ENCODE results near the gene PRR33. TPM values are rescaled to one million over a fixed set of nuclear protein-coding genes. Genes with fewer than 3 reads are reported as not detected.

The PRR33 gene
- total RNA-seq, 6 experiments from 2014 or later, result not detected

GRCh38 chr11:1915795-1916131, 24.1 kb upstream of the PRR33 start:
- H3K9me3 ChIP-seq, result no peaks in the 10 kb centered on the region
- H3K36me3 ChIP-seq, result no peaks in the 10 kb centered on the region
- 78% methylated on average over 1 of the region's 2 CpGs for WGBS (ENCODE audit: insufficient coverage, low coverage, low lambda C conversion rate, missing lambda C conversion rate)
- no peaks in the 10 kb centered on the region for H3K27me3 ChIP-seq
- TF ChIP-seq POLR2A (IDR thresholded peaks at IDR 0.05), result no peak
- TF ChIP-seq CTCF (IDR thresholded peaks at IDR 0.05), result no peak
- H3K4me3 ChIP-seq, result no peak overlapping the region
- intact Hi-C loops (cut with DNase I), result loop anchor here (1.0 kb wide), 1 partner anchor 22 kb away; no protein-coding TSS in a partner anchor
- no peak for ATAC-seq
- H3K27ac ChIP-seq, result no peak overlapping the region
- DNase-seq, result no peak
- no peaks in the 10 kb centered on the region for H3K4me1 ChIP-seq

GRCh38 chr11:1913271-1914060, 21.8 kb upstream of the PRR33 start:
- Histone ChIP-seq H3K27me3 (no peaks in the 10 kb centered on the region), H3K27ac (no peak overlapping the region), H3K36me3 (no peaks in the 10 kb centered on the region), H3K9me3 (no peaks in the 10 kb centered on the region), H3K4me1 (no peaks in the 10 kb centered on the region), H3K4me3 (no peak overlapping the region)
- no peak for ATAC-seq
- intact Hi-C loops (cut with DNase I), result no loop called here
- 85% methylated on average over 15 of the region's 31 CpGs for WGBS (ENCODE audit: insufficient coverage, low coverage, low lambda C conversion rate, missing lambda C conversion rate)
- no peak for TF ChIP-seq CTCF (IDR thresholded peaks at IDR 0.05)
- TF ChIP-seq POLR2A (IDR thresholded peaks at IDR 0.05), result no peak
- no peak for DNase-seq

GRCh38 chr11:1912289-1912878, 20.7 kb upstream of the PRR33 start:
- Histone ChIP-seq H3K36me3 (no peaks in the 10 kb centered on the region), H3K27me3 (no peaks in the 10 kb centered on the region), H3K4me3 (no peak overlapping the region), H3K27ac (no peak overlapping the region), H3K4me1 (no peaks in the 10 kb centered on the region), H3K9me3 (no peaks in the 10 kb centered on the region)
- DNase-seq (no peak), ATAC-seq (no peak)
- intact Hi-C loops (cut with DNase I), result no loop called here
- no peak for TF ChIP-seq CTCF (IDR thresholded peaks at IDR 0.05)
- no peak for TF ChIP-seq POLR2A (IDR thresholded peaks at IDR 0.05)
- WGBS (ENCODE audit: insufficient coverage, low coverage, low lambda C conversion rate, missing lambda C conversion rate), result 76% methylated on average over 13 of the region's 13 CpGs

GRCh38 chr11:1909524-1909923, 17.8 kb upstream of the PRR33 start:
- intact Hi-C loops (cut with DNase I), result no loop called here
- Histone ChIP-seq H3K4me3 (no peak overlapping the region), H3K36me3 (no peaks in the 10 kb centered on the region), H3K9me3 (no peaks in the 10 kb centered on the region), H3K4me1 (no peaks in the 10 kb centered on the region), H3K27ac (no peak overlapping the region), H3K27me3 (no peaks in the 10 kb centered on the region)
- 60% methylated on average over 6 of the region's 7 CpGs for WGBS (ENCODE audit: insufficient coverage, low coverage, low lambda C conversion rate, missing lambda C conversion rate)
- TF ChIP-seq CTCF (IDR thresholded peaks at IDR 0.05), result no peak
- TF ChIP-seq POLR2A (IDR thresholded peaks at IDR 0.05), result no peak
- DNase-seq, result no peak
- no peak for ATAC-seq

All from right lobe of liver (tissue), 6 donors.